ENCODE measurements around the gene ANKS6. TPM values are rescaled to one million over a fixed set of nuclear protein-coding genes. Genes with fewer than 3 reads are reported as not detected.

Gene ANKS6
- total and polyA plus RNA-seq, 2 experiments from 2014 or later, result 36.9 to 59.0 TPM

DNA sequence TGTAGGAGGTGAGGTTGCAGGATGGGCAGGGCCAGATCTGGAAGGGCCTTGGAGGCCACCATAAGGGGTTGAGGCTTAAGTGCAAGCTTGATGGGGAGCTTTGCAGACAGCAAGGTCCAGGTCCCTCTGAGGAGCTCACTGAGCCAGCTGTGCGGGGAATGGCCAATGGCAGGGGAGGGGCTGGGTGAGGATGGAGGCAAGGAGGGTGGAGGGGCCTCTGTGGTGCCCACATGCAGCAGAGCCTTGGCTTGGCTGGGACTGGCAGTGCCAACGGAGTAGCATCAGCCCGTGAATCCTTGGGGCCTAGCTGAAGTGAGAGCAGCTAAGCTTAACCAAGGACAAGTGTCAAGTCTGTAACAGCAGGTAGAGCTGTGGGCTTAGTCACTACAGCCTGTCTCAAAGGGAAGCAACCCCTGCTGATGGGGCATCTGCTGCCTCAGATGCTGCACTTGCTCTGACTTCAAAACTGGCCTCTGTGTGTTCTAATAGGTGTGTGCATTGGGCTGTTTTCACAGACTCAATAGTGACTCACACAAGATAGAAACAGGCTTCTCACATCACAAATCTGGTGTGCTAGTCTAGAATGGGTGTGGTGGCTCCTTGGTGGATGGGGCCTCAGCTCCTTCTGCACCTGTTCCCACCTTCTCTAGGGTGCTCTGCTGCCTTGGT, 27.4 kb upstream of the ANKS6 start (continued):
- TF ChIP-seq, protein P1, sequence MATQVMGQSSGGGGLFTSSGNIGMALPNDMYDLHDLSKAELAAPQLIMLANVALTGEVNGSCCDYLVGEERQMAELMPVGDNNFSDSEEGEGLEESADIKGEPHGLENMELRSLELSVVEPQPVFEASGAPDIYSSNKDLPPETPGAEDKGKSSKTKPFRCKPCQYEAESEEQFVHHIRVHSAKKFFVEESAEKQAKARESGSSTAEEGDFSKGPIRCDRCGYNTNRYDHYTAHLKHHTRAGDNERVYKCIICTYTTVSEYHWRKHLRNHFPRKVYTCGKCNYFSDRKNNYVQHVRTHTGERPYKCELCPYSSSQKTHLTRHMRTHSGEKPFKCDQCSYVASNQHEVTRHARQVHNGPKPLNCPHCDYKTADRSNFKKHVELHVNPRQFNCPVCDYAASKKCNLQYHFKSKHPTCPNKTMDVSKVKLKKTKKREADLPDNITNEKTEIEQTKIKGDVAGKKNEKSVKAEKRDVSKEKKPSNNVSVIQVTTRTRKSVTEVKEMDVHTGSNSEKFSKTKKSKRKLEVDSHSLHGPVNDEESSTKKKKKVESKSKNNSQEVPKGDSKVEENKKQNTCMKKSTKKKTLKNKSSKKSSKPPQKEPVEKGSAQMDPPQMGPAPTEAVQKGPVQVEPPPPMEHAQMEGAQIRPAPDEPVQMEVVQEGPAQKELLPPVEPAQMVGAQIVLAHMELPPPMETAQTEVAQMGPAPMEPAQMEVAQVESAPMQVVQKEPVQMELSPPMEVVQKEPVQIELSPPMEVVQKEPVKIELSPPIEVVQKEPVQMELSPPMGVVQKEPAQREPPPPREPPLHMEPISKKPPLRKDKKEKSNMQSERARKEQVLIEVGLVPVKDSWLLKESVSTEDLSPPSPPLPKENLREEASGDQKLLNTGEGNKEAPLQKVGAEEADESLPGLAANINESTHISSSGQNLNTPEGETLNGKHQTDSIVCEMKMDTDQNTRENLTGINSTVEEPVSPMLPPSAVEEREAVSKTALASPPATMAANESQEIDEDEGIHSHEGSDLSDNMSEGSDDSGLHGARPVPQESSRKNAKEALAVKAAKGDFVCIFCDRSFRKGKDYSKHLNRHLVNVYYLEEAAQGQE (IDR thresholded peaks at IDR 0.05; ENCODE audit: unreplicated experiment), result no peak
- TF ChIP-seq, protein P2, sequence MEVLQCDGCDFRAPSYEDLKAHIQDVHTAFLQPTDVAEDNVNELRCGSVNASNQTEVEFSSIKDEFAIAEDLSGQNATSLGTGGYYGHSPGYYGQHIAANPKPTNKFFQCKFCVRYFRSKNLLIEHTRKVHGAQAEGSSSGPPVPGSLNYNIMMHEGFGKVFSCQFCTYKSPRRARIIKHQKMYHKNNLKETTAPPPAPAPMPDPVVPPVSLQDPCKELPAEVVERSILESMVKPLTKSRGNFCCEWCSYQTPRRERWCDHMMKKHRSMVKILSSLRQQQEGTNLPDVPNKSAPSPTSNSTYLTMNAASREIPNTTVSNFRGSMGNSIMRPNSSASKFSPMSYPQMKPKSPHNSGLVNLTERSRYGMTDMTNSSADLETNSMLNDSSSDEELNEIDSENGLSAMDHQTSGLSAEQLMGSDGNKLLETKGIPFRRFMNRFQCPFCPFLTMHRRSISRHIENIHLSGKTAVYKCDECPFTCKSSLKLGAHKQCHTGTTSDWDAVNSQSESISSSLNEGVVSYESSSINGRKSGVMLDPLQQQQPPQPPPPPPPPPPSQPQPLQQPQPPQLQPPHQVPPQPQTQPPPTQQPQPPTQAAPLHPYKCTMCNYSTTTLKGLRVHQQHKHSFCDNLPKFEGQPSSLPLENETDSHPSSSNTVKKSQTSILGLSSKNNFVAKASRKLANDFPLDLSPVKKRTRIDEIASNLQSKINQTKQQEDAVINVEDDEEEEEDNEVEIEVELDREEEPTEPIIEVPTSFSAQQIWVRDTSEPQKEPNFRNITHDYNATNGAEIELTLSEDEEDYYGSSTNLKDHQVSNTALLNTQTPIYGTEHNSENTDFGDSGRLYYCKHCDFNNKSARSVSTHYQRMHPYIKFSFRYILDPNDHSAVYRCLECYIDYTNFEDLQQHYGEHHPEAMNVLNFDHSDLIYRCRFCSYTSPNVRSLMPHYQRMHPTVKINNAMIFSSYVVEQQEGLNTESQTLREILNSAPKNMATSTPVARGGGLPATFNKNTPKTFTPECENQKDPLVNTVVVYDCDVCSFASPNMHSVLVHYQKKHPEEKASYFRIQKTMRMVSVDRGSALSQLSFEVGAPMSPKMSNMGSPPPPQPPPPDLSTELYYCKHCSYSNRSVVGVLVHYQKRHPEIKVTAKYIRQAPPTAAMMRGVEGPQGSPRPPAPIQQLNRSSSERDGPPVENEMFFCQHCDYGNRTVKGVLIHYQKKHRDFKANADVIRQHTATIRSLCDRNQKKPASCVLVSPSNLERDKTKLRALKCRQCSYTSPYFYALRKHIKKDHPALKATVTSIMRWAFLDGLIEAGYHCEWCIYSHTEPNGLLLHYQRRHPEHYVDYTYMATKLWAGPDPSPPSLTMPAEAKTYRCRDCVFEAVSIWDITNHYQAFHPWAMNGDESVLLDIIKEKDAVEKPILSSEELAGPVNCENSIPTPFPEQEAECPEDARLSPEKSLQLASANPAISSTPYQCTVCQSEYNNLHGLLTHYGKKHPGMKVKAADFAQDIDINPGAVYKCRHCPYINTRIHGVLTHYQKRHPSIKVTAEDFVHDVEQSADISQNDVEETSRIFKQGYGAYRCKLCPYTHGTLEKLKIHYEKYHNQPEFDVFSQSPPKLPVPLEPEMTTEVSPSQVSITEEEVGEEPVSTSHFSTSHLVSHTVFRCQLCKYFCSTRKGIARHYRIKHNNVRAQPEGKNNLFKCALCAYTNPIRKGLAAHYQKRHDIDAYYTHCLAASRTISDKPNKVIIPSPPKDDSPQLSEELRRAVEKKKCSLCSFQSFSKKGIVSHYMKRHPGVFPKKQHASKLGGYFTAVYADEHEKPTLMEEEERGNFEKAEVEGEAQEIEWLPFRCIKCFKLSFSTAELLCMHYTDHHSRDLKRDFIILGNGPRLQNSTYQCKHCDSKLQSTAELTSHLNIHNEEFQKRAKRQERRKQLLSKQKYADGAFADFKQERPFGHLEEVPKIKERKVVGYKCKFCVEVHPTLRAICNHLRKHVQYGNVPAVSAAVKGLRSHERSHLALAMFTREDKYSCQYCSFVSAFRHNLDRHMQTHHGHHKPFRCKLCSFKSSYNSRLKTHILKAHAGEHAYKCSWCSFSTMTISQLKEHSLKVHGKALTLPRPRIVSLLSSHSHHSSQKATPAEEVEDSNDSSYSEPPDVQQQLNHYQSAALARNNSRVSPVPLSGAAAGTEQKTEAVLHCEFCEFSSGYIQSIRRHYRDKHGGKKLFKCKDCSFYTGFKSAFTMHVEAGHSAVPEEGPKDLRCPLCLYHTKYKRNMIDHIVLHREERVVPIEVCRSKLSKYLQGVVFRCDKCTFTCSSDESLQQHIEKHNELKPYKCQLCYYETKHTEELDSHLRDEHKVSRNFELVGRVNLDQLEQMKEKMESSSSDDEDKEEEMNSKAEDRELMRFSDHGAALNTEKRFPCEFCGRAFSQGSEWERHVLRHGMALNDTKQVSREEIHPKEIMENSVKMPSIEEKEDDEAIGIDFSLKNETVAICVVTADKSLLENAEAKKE (CRISPR knock-in tag; IDR thresholded peaks at IDR 0.05), result no peak
- TF ChIP-seq ZNF331 (CRISPR knock-in tag; IDR thresholded peaks at IDR 0.05; ENCODE audit: low read depth), result no peak

DNA sequence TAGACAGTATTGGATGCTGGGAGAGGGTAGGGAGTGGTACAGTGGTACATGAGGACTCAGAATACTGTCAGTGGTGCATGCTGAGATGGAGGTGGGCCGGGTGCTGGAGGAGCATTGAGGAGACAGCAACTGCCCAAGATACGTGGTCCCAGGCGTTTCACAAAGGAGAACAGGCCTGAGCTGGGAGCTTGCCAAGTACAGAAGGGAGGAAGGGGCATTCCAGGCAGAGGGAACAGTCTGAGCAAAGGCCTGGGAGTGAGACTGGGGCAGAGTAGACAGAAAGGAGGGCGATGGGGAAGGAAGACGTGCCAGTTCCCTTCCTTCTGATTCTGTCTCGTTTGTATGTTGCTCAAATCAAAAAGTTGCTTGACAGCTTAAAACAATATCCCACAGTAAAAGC, 26.3 kb upstream of the ANKS6 start:
- no peak overlapping the region for H3K4me3 ChIP-seq
- TF ChIP-seq POLR2AphosphoS5 (IDR thresholded peaks at IDR 0.05; ENCODE audit: low read depth) (no peak), CREB1 (CRISPR knock-in tag; IDR thresholded peaks at IDR 0.05; ENCODE audit: low read depth) (no peak), EZH2 (IDR thresholded peaks at IDR 0.05; ENCODE audit: low read depth, unreplicated experiment) (no peak), ZNF331 (CRISPR knock-in tag; IDR thresholded peaks at IDR 0.05; ENCODE audit: low read depth) (no peak), EZH2phosphoT487 (IDR thresholded peaks at IDR 0.05; ENCODE audit: unreplicated experiment) (no peak)
- TF ChIP-seq, protein P1 (IDR thresholded peaks at IDR 0.05; ENCODE audit: unreplicated experiment), result no peak
- TF ChIP-seq, protein P3, sequence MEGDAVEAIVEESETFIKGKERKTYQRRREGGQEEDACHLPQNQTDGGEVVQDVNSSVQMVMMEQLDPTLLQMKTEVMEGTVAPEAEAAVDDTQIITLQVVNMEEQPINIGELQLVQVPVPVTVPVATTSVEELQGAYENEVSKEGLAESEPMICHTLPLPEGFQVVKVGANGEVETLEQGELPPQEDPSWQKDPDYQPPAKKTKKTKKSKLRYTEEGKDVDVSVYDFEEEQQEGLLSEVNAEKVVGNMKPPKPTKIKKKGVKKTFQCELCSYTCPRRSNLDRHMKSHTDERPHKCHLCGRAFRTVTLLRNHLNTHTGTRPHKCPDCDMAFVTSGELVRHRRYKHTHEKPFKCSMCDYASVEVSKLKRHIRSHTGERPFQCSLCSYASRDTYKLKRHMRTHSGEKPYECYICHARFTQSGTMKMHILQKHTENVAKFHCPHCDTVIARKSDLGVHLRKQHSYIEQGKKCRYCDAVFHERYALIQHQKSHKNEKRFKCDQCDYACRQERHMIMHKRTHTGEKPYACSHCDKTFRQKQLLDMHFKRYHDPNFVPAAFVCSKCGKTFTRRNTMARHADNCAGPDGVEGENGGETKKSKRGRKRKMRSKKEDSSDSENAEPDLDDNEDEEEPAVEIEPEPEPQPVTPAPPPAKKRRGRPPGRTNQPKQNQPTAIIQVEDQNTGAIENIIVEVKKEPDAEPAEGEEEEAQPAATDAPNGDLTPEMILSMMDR (conservative IDR thresholded peaks at IDR 0.05; ENCODE audit: low read depth in 2 of 2), result no peak

More for the DNA sequence above, 26.3 kb upstream of the ANKS6 start:
- H3K4me1 Mint-ChIP-seq, result no peaks in the 10 kb centered on the region; the same call in 2 of the 3 replicates
- H3K36me3 Mint-ChIP-seq (ENCODE audit: low read depth), result peaks cover 14% of the 10 kb centered on the region
- Histone ChIP-seq H3K36me3 (ENCODE audit: insufficient read depth) (no peaks in the 10 kb centered on the region), H4K20me1 (replicated peaks; ENCODE audit: insufficient read depth) (no peaks in the 10 kb centered on the region; the same call in 1 of the 2 replicates), H3K4me1 (ENCODE audit: insufficient read depth) (no peaks in the 10 kb centered on the region), H3K4me2 (no peak overlapping the region), H3K27me3 (ENCODE audit: insufficient read depth) (no peaks in the 10 kb centered on the region), H3K79me2 (replicated peaks; ENCODE audit: insufficient read depth) (no peaks in the 10 kb centered on the region), H3K27ac (ENCODE audit: low read depth) (no peak overlapping the region), H3K9me2 (ENCODE audit: insufficient read depth) (no peaks in the 10 kb centered on the region), H2AFZ (no peak overlapping the region), H3F3A (replicated peaks; ENCODE audit: low read depth) (no peaks in the 10 kb centered on the region)
- no peak for ATAC-seq
- peaks cover 6% of the 10 kb centered on the region for H3K27me3 Mint-ChIP-seq (ENCODE audit: insufficient read depth, low read depth, poor library complexity)
- no peaks in the 10 kb centered on the region; the same call in 2 of the 3 replicates for H3K9me3 Mint-ChIP-seq
- DNase-seq (ENCODE audit: low spot score), result no peak
- H3K27ac Mint-ChIP-seq, result no peak overlapping the region
- H3K4me3 Mint-ChIP-seq, result no peak overlapping the region
